HCT116 (cell line): ENCODE measurements around the gene TRIM26. TPM values are rescaled to one million over a fixed set of nuclear protein-coding genes. Genes with fewer than 3 reads are reported as not detected.

Experiments
- ATAC-seq: fragments of 200-7000 bp; cut with Tn5 transposase; 2 replicates; pipeline ENCODE4 v1.9.1; 2020; ENCODE audit warnings: mild to moderate bottlenecking, moderate library complexity
- BruUV-seq: library from RNA; stranded (reverse); fragments of 400-500 nt; replicated peaks from 2 replicates; lab custom pipeline; 2021; lab: Mats Ljungman, UMichigan
- CTCF ChIA-PET: fragments of 300-600 bp; sonication (Branson Sonifier 250); formaldehyde crosslinking; loops from one replicate; lab custom pipeline; 2021; ENCODE audit warnings: antibody characterized with exemption; lab: Charles Lee
- POLR2A ChIA-PET: fragments of 300-600, 350-600 bp; sonication (Branson Sonifier 250); formaldehyde crosslinking; loops from one replicate; lab custom pipeline; 2021; ENCODE audit warnings: antibody characterized with exemption; lab: Charles Lee
- RAD21 ChIA-PET, 2 experiments: fragments of 300-600 bp; sonication (Branson Sonifier 250); formaldehyde crosslinking; loops; one replicate each; lab custom pipeline; 2023; ENCODE audit warnings: low total read pairs in 2 of 2; ENCODE audit not compliant: uncharacterized antibody in 2 of 2, unreplicated experiment in 2 of 2, low non-redundant PET in 1 of 2; lab: Charles Lee
- DNase-seq: peaks from one replicate; pipeline ENCODE4 v3.0.0-alpha.2; 2010; ENCODE audit warnings: low read depth, low spot score
- H2AFZ ChIP-seq: fragments of 200-600 bp; shearing (Covaris generic), sonication (generic); 2 replicates; pipeline ENCODE4 v1.6.1; 2017; ENCODE audit warnings: low read depth, mixed run types, mixed read lengths, antibody characterized with exemption, low read length; ENCODE audit not compliant: poor library complexity, severe bottlenecking
- H3K27ac ChIP-seq: 2 replicates; pipeline ENCODE4 v1.5.1; 2012; ENCODE audit warnings: low read depth, low read length
- H3K27me3 ChIP-seq: fragments of 200-600 bp; sonication (generic); 2 replicates; pipeline ENCODE4 v1.6.1; 2016; ENCODE audit warnings: mixed run types, low read length, mixed read lengths; ENCODE audit not compliant: insufficient read depth
- H3K36me3 ChIP-seq, 2 experiments: fragments of 200-500 bp in 1 of 2; fragments of 200-600 bp in 1 of 2; sonication (Bioruptor generic) in 1 of 2; sonication (generic) in 1 of 2; 2 replicates each; pipeline versions ENCODE4 v1.5.1 to v1.6.1; 2014 to 2016; ENCODE audit warnings: low read length in 2 of 2, inconsistent platforms in 1 of 2, mixed read lengths in 1 of 2, mixed run types in 1 of 2; ENCODE audit not compliant: insufficient read depth in 2 of 2, control insufficient read depth in 1 of 2
- H3K4me1 ChIP-seq, 2 experiments: fragments of 200-600 bp in 1 of 2; sonication (generic) in 1 of 2; 2 replicates each; pipeline versions ENCODE4 v1.5.1 to v1.6.1; 2012 to 2017; ENCODE audit warnings: low read length in 2 of 2, inconsistent platforms in 1 of 2, mild to moderate bottlenecking in 1 of 2, mixed read lengths in 1 of 2, mixed run types in 1 of 2, moderate library complexity in 1 of 2; ENCODE audit not compliant: insufficient read depth in 2 of 2, control insufficient read depth in 1 of 2
- H3K4me2 ChIP-seq: fragments of 200-600 bp; sonication (generic); 2 replicates; pipeline ENCODE4 v1.6.1; 2017; ENCODE audit warnings: mixed run types, low read length, mixed read lengths
- H3K4me3 ChIP-seq, 2 experiments: fragments of 200-600 bp in 1 of 2; sonication (generic) in 1 of 2; replicated peaks in 1 of 2; 2 replicates each; pipeline ENCODE4 v1.5.1; 2011 to 2016; ENCODE audit warnings: low read length in 2 of 2, control low read depth in 1 of 2, low read depth in 1 of 2, mild to moderate bottlenecking in 1 of 2, mixed read lengths in 1 of 2, mixed run types in 1 of 2
- H3K79me2 ChIP-seq: fragments of 200-600 bp; sonication (generic); 2 replicates; pipeline ENCODE4 v1.6.1; 2017; ENCODE audit warnings: mild to moderate bottlenecking, mixed run types, low read length, moderate library complexity, mixed read lengths; ENCODE audit not compliant: insufficient read depth
- H3K9ac ChIP-seq: fragments of 200-600 bp; sonication (generic); 2 replicates; pipeline ENCODE4 v1.6.1; 2016; ENCODE audit warnings: low read length, mixed read lengths
- H3K9me2 ChIP-seq: fragments of 200-600 bp; sonication (generic), shearing (Covaris generic); 2 replicates; pipeline ENCODE4 v1.6.1; 2017; ENCODE audit warnings: mixed run types, mild to moderate bottlenecking, moderate library complexity; ENCODE audit not compliant: insufficient read depth
- H3K9me3 ChIP-seq, 2 experiments: fragments of 200-500 bp in 1 of 2; fragments of 200-600 bp in 1 of 2; sonication (Bioruptor generic) in 1 of 2; sonication (generic) in 1 of 2; 2 replicates each; pipeline ENCODE4 v1.6.1; 2014 to 2017; ENCODE audit warnings: low read length in 2 of 2, mixed read lengths in 2 of 2, inconsistent platforms in 1 of 2, low read depth in 1 of 2, mild to moderate bottlenecking in 1 of 2, mixed run types in 1 of 2, moderate library complexity in 1 of 2; ENCODE audit not compliant: control insufficient read depth in 1 of 2, insufficient read depth in 1 of 2
- H4K20me1 ChIP-seq: fragments of 200-600 bp; sonication (generic), shearing (Covaris generic); 2 replicates; pipeline ENCODE4 v1.6.1; 2017; ENCODE audit warnings: mixed run types, mild to moderate bottlenecking, moderate library complexity; ENCODE audit not compliant: insufficient read depth
- CEBPB ChIP-seq: IDR thresholded peaks from 2 replicates; pipeline ENCODE4 v1.6.1; 2012; ENCODE audit warnings: low read depth
- EGR1 ChIP-seq: IDR thresholded peaks from 2 replicates; pipeline ENCODE4 v1.6.1; 2012; ENCODE audit warnings: low read depth
- ELF1 ChIP-seq: IDR thresholded peaks from 2 replicates; pipeline ENCODE4 v1.6.1; 2012; ENCODE audit warnings: low read depth, borderline replicate concordance
- EZH2 ChIP-seq: fragments of 200-600 bp; sonication (generic); IDR thresholded peaks from 2 replicates; pipeline ENCODE4 v1.6.1; 2017; ENCODE audit warnings: antibody characterized with exemption, mixed run types
- EZH2phosphoT487 ChIP-seq: fragments of 200-600 bp; IDR thresholded peaks from 2 replicates; pipeline ENCODE4 v1.6.1; 2018; ENCODE audit warnings: antibody characterized with exemption, borderline replicate concordance
- FOSL1 ChIP-seq: IDR thresholded peaks from 2 replicates; pipeline ENCODE4 v1.6.1; 2012; ENCODE audit warnings: low read depth
- MAX ChIP-seq: IDR thresholded peaks from 2 replicates; pipeline ENCODE4 v1.6.1; 2012
- RAD21 ChIP-seq: IDR thresholded peaks from 2 replicates; pipeline ENCODE4 v1.6.1; 2012; ENCODE audit warnings: low read depth, mild to moderate bottlenecking
- TCF7L2 ChIP-seq: IDR thresholded peaks from 2 replicates; pipeline ENCODE4 v1.7.0; 2011; ENCODE audit warnings: borderline replicate concordance, inconsistent platforms; ENCODE audit not compliant: insufficient read depth, insufficient read length; ENCODE audit errors: extremely low read depth
- ZBTB33 ChIP-seq: IDR thresholded peaks from 2 replicates; pipeline ENCODE4 v1.6.1; 2011; ENCODE audit warnings: mild to moderate bottlenecking, low read length, moderate library complexity; ENCODE audit not compliant: insufficient replicate concordance; ENCODE audit errors: extremely low read depth
- ZFX ChIP-seq: fragments of 450-650 bp; IDR thresholded peaks from 2 replicates; pipeline ENCODE4 v1.6.1; 2017
- ZNF274 ChIP-seq: fragments of 200-500 bp; sonication (Bioruptor generic); IDR thresholded peaks from 2 replicates; pipeline ENCODE4 v1.6.1; 2014; ENCODE audit warnings: mild to moderate bottlenecking, low read depth, low read length, inconsistent platforms
- intact Hi-C: fragments of 100-400 bp; cut with micrococcal nuclease; formaldehyde crosslinking; loops from 2 replicates; pipeline ENCODE4 v1.10.0; 2022
- total RNA-seq: library from RNA; stranded (reverse); gene quantifications from one replicate; pipeline ENCODE4 v1.2.1, GENCODE V29; 2021; ENCODE audit not compliant: unreplicated experiment
- TF ChIP-seq, protein P1 (sequence below): IDR thresholded peaks from 2 replicates; pipeline ENCODE4 v1.6.1; 2012; ENCODE audit warnings: low read depth
- TF ChIP-seq, protein P2 (sequence below): IDR thresholded peaks from 2 replicates; pipeline ENCODE4 v1.6.1; 2012

The TRIM26 gene
- total RNA-seq, 1 experiment from 2014 or later = 32.2 TPM

GRCh38 chr6:30168741-30169140 lies 44.5 kb downstream of the TRIM26 start:
- DNase-seq (no peak), ATAC-seq (no peak)
- Histone ChIP-seq H3K9me3 (no peaks in the 10 kb centered on the region), H3K27ac (no peak overlapping the region), H2AFZ (no peak overlapping the region), H3K4me1 (peaks cover 5 to 9% of the 10 kb centered on the region in 2 experiments; a peak in 3 of 4 replicates), H3K36me3 (no peaks in the 10 kb centered on the region), H3K4me2 (no peak overlapping the region), H3K27me3 (no peaks in the 10 kb centered on the region), H3K9me2 (no peaks in the 10 kb centered on the region), H4K20me1 (no peaks in the 10 kb centered on the region), H3K9ac (no peak overlapping the region), H3K4me3 (no peak overlapping the region), H3K79me2 (no peaks in the 10 kb centered on the region)
- intact Hi-C loops = no loop called here
- ChIA-PET CTCF (no interaction called here), POLR2A (no interaction called here), RAD21 (no interaction called here)
- BruUV-seq = no TSS peak
- TF ChIP-seq ZBTB33 (no peak), MAX (no peak), EZH2 (no peak), RAD21 (no peak), EZH2phosphoT487 (no peak), TCF7L2 (no peak), CEBPB (no peak), ZNF274 (no peak), ELF1 (no peak), ZFX (no peak), FOSL1 (no peak), EGR1 (no peak)
- TF ChIP-seq, protein P1, sequence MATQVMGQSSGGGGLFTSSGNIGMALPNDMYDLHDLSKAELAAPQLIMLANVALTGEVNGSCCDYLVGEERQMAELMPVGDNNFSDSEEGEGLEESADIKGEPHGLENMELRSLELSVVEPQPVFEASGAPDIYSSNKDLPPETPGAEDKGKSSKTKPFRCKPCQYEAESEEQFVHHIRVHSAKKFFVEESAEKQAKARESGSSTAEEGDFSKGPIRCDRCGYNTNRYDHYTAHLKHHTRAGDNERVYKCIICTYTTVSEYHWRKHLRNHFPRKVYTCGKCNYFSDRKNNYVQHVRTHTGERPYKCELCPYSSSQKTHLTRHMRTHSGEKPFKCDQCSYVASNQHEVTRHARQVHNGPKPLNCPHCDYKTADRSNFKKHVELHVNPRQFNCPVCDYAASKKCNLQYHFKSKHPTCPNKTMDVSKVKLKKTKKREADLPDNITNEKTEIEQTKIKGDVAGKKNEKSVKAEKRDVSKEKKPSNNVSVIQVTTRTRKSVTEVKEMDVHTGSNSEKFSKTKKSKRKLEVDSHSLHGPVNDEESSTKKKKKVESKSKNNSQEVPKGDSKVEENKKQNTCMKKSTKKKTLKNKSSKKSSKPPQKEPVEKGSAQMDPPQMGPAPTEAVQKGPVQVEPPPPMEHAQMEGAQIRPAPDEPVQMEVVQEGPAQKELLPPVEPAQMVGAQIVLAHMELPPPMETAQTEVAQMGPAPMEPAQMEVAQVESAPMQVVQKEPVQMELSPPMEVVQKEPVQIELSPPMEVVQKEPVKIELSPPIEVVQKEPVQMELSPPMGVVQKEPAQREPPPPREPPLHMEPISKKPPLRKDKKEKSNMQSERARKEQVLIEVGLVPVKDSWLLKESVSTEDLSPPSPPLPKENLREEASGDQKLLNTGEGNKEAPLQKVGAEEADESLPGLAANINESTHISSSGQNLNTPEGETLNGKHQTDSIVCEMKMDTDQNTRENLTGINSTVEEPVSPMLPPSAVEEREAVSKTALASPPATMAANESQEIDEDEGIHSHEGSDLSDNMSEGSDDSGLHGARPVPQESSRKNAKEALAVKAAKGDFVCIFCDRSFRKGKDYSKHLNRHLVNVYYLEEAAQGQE = no peak
- TF ChIP-seq, protein P2, sequence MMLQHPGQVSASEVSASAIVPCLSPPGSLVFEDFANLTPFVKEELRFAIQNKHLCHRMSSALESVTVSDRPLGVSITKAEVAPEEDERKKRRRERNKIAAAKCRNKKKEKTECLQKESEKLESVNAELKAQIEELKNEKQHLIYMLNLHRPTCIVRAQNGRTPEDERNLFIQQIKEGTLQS = no peak
